SU-DHL-6 (cell line): ENCODE measurements around the gene CCDC85B.

Experiments used
- H2AFZ ChIP-seq: fragments of 200-600 bp; sonication (generic); 2 replicates; pipeline ENCODE4 v1.6.1; 2014; ENCODE audit warnings: low read depth, mild to moderate bottlenecking, moderate library complexity, mixed read lengths, antibody characterized with exemption, low read length; ENCODE audit not compliant: severe bottlenecking
- H3F3A ChIP-seq: fragments of 200-600 bp; shearing (Covaris generic); 2 replicates; pipeline ENCODE4 v1.6.0; 2016; ENCODE audit warnings: antibody characterized with exemption, mild to moderate bottlenecking; ENCODE audit not compliant: insufficient read depth
- H3K27ac ChIP-seq: fragments of 200-600 bp; sonication (generic); 2 replicates; pipeline ENCODE4 v1.5.1; 2016; ENCODE audit warnings: low read depth, mild to moderate bottlenecking, low read length, moderate library complexity, mixed read lengths
- H3K27me3 ChIP-seq: fragments of 200-600 bp; sonication (generic), shearing (Covaris generic); 2 replicates; pipeline ENCODE4 v1.6.0; 2014; ENCODE audit warnings: mild to moderate bottlenecking, low read length
- H3K36me3 ChIP-seq: fragments of 200-600 bp; sonication (generic); 2 replicates; pipeline ENCODE4 v1.6.1; 2014; ENCODE audit warnings: mild to moderate bottlenecking, low read length, mixed read lengths
- H3K4me2 ChIP-seq: fragments of 300-600, 200-600 bp; shearing (Covaris generic), sonication (generic); 2 replicates; pipeline ENCODE4 v1.6.0; 2014; ENCODE audit warnings: low read length, low read depth, mild to moderate bottlenecking; ENCODE audit not compliant: poor library complexity, severe bottlenecking
- H3K4me3 ChIP-seq: fragments of 200-600 bp; sonication (generic); 2 replicates; pipeline ENCODE4 v1.5.1; 2014; ENCODE audit warnings: antibody characterized with exemption, low read length, mild to moderate bottlenecking, mixed read lengths; ENCODE audit not compliant: insufficient read depth, poor library complexity, severe bottlenecking
- H3K79me2 ChIP-seq: fragments of 200-600 bp; sonication (generic); 2 replicates; pipeline ENCODE4 v1.6.1; 2014; ENCODE audit warnings: mild to moderate bottlenecking, low read length, moderate library complexity; ENCODE audit not compliant: insufficient read depth
- H3K9ac ChIP-seq: fragments of 200-600 bp; sonication (generic); 2 replicates; pipeline ENCODE4 v1.7.0; 2014; ENCODE audit warnings: mild to moderate bottlenecking, low read length
- H3K9me2 ChIP-seq: fragments of 200-600 bp; sonication (generic); replicated peaks from 2 replicates; pipeline ENCODE4 v1.6.1; 2014; ENCODE audit warnings: low read length; ENCODE audit not compliant: insufficient read depth
- H3K9me3 ChIP-seq: fragments of 200-600 bp; sonication (generic); 2 replicates; pipeline ENCODE4 v1.6.1; 2014; ENCODE audit warnings: low read length, mixed read lengths; ENCODE audit not compliant: insufficient read depth
- H4K20me1 ChIP-seq: fragments of 200-600 bp; sonication (generic); 2 replicates; pipeline ENCODE4 v1.6.1; 2014; ENCODE audit warnings: low read depth, mild to moderate bottlenecking, antibody characterized with exemption, low read length, moderate library complexity, mixed read lengths
- CTCF ChIP-seq: fragments of 200-600 bp; sonication (generic); IDR thresholded peaks from one replicate; pipeline ENCODE4 v1.5.1; 2017; ENCODE audit warnings: antibody characterized with exemption, mild to moderate bottlenecking, low read length, moderate library complexity; ENCODE audit not compliant: insufficient read depth, poor library complexity, severe bottlenecking
- EZH2phosphoT487 ChIP-seq: fragments of 200-600 bp; sonication (generic), shearing (Covaris generic); conservative IDR thresholded peaks from 2 replicates; pipeline ENCODE4 v1.6.1; 2018; ENCODE audit warnings: mild to moderate bottlenecking, antibody characterized with exemption, low read length, moderate library complexity, mixed read lengths

Gene CCDC85B

GRCh38 chr11:65932558-65932919 is 42.1 kb downstream of the CCDC85B start:
- Histone ChIP-seq H3K27me3 (no peaks in the 10 kb centered on the region), H3K9me3 (no peaks in the 10 kb centered on the region), H4K20me1 (no peaks in the 10 kb centered on the region), H3K36me3 (no peaks in the 10 kb centered on the region), H3K4me2 (no peak overlapping the region), H3K4me3 (no peak overlapping the region), H3K9me2 (no peaks in the 10 kb centered on the region), H3K9ac (no peak overlapping the region), H3K27ac (no peak overlapping the region), H2AFZ (no peak overlapping the region), H3K79me2 (no peaks in the 10 kb centered on the region), H3F3A (no peaks in the 10 kb centered on the region)
- TF ChIP-seq CTCF: no peak
- TF ChIP-seq EZH2phosphoT487: no peak

GRCh38 chr11:65934014-65934413 is 43.5 kb downstream of the CCDC85B start:
- no peak overlapping the region for H3K9ac ChIP-seq
- TF ChIP-seq CTCF: no peak
- no peak for TF ChIP-seq EZH2phosphoT487

GRCh38 chr11:65937766-65938165 is 47.3 kb downstream of the CCDC85B start:
- TF ChIP-seq EZH2phosphoT487 (no peak), CTCF (no peak)
- no peaks in the 10 kb centered on the region for H4K20me1 ChIP-seq
- no peak overlapping the region for H3K27ac ChIP-seq
- no peak overlapping the region for H2AFZ ChIP-seq
- H3K79me2 ChIP-seq: no peaks in the 10 kb centered on the region
- no peaks in the 10 kb centered on the region for H3K9me2 ChIP-seq
- H3K36me3 ChIP-seq: no peaks in the 10 kb centered on the region
- H3K4me2 ChIP-seq: no peak overlapping the region
- no peaks in the 10 kb centered on the region for H3K27me3 ChIP-seq
- no peaks in the 10 kb centered on the region for H3F3A ChIP-seq
- no peaks in the 10 kb centered on the region for H3K9me3 ChIP-seq
- H3K4me3 ChIP-seq: no peak overlapping the region
- no peak overlapping the region for H3K9ac ChIP-seq

More at GRCh38 chr11:65934014-65934413, 43.5 kb downstream of the CCDC85B start:
- H3K27me3 ChIP-seq: no peaks in the 10 kb centered on the region
- H3K79me2 ChIP-seq: no peaks in the 10 kb centered on the region
- no peaks in the 10 kb centered on the region for H3K36me3 ChIP-seq
- no peak overlapping the region for H2AFZ ChIP-seq
- no peak overlapping the region for H3K27ac ChIP-seq
- no peaks in the 10 kb centered on the region for H3K9me3 ChIP-seq
- H3K4me3 ChIP-seq: no peak overlapping the region
- no peaks in the 10 kb centered on the region for H4K20me1 ChIP-seq
- H3K9me2 ChIP-seq: no peaks in the 10 kb centered on the region
- no peaks in the 10 kb centered on the region for H3F3A ChIP-seq
- no peak overlapping the region for H3K4me2 ChIP-seq
